ENCODE measurements around the gene EBLN2. TPM values are rescaled to one million over a fixed set of nuclear protein-coding genes. Genes with fewer than 3 reads are reported as not detected.
A peak's percentile ranks its signal among the peaks of the same experiment; 100 is the strongest.

Gene EBLN2
- 1.2 TPM for total RNA-seq
- long read RNA-seq: 0 reads

- ATAC-seq (ENCODE audit: poor library complexity): peak; percentile 92
- DNase-seq: no peak
- intact Hi-C loops (cut with DNase I): no loop called here
Observed at GRCh38 chr3:73061416-73061815, at the start of gene EBLN2. EBLN2 (plus strand) TSS chr3:73061659; CDS start chr3:73062082, 423 bp downstream.

GRCh38 chr3:73018298-73018697, 43.2 kb upstream of the EBLN2 start:
- ATAC-seq (ENCODE audit: poor library complexity): no peak
- no peak for DNase-seq
- intact Hi-C loops (cut with DNase I): no loop called here

DNA sequence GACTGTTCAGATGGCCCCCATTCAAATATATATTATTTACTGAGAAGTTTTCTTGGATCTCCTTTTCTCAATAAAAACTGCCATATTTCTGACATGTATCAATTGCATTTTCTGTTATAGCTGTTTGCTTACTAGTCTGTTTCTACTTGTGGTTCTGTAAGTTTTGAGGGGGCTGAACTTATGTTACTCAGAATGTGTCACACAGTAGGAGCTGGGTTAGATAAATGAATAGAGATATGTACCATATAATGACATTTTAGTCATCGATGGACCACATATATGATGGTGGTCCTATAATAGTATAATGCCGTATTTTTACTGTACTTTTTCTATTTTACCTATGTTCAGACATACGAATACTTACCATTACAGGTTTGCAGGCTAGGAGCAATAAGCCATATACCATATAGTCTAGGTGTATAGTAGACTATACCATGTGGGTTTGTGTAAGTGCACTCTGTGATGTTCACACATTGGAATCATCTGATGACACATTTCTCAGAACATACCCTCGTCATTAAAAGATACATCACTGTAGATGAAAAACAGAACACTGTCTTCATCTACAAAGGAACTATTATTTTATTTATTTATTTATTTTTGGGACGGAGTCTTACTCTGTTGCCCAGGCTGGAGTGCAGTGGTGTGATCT, 42.5 kb upstream of the EBLN2 start:
- ATAC-seq (ENCODE audit: poor library complexity) (no peak), DNase-seq (no peak)
- intact Hi-C loops (cut with DNase I): no loop called here

GRCh38 chr3:73021301-73021835, 40.1 kb upstream of the EBLN2 start:
- intact Hi-C loops (cut with DNase I): no loop called here
- no peak for ATAC-seq (ENCODE audit: poor library complexity)
- DNase-seq: no peak

DNA sequence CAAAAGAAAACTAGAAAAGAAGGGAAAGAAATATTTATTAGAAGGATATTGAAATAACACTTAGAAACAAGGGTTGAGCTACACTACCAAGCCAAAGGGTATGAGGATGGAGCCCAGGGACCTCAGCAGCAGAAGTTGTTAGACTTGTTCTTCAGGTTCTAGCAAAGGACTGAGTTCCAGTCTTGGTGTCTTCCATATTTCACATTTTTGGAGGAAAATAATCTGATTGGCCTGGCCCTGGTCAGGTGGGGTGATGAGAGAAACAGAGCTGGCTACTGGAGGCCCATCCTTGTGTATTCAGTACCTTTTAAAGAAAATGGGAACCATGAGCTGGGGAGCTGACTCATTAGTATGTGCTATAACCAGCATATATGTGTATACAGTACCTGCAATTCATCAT, 36.6 kb upstream of the EBLN2 start:
- DNase-seq: no peak
- no peak for ATAC-seq (ENCODE audit: poor library complexity)
- intact Hi-C loops (cut with DNase I): no loop called here

DNA sequence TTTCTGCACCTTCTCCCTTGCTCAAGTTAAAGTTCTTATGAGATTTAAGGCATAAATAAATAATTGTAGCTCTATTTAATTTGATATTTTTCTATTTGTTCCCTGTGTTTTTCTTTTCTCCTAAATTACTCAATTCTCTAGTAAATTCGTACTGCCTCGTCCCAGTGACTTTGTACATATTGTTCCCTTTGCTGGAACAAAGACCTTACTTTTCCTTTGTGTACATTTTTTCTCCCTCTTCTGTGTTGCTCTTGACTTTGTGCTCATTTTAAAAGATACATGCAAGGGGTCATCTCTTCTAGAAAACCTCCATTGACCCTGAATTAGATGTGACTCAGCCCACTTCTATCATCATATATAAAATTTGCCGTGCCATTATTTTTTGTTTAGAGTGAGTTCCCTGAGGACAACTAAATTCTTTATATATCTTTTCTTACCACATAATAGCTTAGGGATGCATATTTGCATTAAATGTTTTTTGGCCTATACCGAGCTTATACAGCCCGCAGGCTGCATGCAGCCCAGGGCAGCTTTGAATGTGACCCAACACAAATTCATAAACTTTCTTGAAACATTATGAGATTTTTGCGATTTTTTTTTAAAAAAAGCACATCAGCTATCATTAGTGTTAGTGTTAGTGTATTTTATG, 35.2 kb upstream of the EBLN2 start:
- DNase-seq (no peak), ATAC-seq (ENCODE audit: poor library complexity) (no peak)
- intact Hi-C loops (cut with DNase I): no loop called here

GRCh38 chr3:73026760-73027113, 34.7 kb upstream of the EBLN2 start:
- intact Hi-C loops (cut with DNase I): no loop called here
- ATAC-seq (ENCODE audit: poor library complexity) (no peak), DNase-seq (no peak)

GRCh38 chr3:73028803-73029202, 32.7 kb upstream of the EBLN2 start:
- no peak for ATAC-seq (ENCODE audit: poor library complexity)

DNA sequence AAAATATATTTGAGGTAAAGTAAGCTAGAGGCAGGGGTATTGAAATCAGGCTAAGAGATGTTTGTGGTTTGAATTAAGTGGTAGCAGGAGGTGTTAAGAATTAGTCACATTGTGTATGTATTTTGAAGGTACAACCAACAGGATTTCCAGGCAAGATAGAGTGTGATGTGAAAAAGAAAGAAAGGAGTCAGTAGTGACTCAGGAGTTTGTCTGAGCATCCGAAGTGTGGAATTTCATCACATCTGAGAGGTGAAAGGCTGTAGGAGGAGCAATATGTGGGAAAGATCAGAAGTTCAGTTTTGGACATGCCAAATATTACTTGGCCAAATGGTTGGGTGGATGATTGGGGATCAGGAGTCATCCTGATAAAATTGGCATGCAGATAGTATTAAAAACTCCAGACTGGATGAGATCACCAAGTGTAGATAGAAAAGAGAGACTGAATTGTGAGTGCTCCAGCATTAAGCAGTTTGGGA, 32.1 kb upstream of the EBLN2 start:
- no peak for DNase-seq
- intact Hi-C loops (cut with DNase I): no loop called here
- ATAC-seq (ENCODE audit: poor library complexity): peak; percentile 44

More at GRCh38 chr3:73028803-73029202, 32.7 kb upstream of the EBLN2 start:
- intact Hi-C loops (cut with DNase I): no loop called here
- no peak for DNase-seq

DNA sequence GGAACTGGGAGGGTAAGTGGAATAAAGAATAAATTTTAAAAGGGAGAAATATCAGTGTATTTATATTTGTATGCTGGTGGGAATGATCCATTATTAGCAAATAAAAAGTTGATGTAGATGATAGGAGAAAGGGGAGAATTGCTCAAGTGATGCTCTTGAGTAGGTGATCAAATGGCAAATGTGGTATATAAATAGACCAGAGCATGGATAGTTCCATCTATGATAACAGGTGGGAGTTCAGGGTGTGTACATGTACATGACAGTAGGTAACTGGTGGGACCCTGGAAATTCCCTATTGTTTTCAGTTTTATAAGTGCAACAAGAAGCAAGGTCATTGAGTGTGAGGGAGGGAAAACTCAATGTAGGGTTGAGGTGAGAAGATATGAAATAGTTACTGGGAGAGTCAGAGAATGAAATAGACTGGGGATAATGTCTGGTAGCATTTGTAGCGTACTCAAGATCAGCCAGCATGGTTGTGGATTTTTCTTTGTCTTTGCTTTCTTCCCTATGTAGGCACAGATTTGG, 31.3 kb upstream of the EBLN2 start:
- no peak for DNase-seq
- ATAC-seq (ENCODE audit: poor library complexity): no peak
- intact Hi-C loops (cut with DNase I): no loop called here

DNA sequence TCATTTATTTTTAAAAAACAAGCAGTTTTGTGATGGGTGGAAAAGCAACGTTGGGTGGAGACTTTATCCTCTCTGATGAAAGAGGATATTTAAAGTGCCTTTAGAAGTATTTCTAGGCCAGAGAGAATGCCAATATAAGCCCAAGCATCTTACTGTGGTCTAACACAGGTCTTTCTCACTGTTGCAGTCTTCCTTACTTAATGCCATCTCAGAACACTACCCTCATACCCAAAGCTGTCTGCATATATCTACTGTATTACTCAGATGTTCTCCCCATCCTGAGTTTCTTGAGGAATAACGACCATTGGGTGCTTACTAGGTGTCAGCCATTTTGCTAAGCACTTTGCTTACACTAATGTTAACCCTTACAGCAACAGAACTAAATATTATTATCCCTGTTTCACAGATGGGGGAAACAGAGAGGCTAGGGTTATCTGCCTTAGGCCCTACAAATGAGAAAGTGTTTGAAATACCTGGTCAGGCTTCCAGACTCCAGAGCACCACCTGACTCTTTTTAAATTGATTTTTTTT, 29.8 kb upstream of the EBLN2 start:
- ATAC-seq (ENCODE audit: poor library complexity): no peak
- no peak for DNase-seq
- intact Hi-C loops (cut with DNase I): no loop called here

DNA sequence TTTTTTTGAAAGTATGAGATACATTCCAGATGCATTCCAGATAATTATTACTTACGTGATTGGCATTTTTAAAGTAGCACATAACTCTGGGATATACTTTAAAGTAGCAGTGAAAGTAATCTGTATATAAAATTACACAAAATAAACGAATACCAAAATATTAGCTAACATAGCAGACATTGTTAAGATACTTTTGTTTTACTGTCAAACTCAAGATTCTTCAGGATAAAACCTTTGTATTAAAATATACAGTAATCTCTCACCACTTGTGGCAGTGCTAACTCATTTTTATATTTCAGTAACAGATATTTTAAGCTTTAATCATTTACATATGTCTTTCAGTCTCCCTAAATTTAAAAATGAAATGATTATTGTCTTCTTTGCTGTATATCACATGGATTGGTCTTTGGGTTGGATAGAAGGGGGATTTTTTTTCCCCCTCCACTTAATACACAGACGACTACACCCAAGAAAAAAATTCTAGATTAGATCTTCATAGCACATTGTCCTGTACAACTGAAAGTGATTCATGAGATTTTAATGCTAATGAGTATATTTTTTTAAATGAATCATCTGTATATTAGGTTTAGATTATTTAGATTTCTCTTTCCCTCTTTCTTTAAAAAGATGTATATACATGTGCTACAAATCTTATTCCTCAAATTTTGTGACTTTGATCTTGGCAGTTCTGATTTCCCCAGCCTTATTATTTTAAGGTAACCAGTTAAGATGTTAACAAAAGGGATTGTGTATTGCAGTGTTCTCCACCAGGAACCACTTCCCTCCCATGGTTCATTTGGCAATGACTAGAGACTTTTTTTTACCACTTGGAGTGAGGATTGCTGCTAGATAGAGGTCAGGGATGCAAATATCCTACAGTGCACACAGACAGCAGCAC, 24.5 kb upstream of the EBLN2 start:
- intact Hi-C loops (cut with DNase I): loop anchor here (5.0 kb wide), 1 partner anchor 35 kb away; no protein-coding TSS in a partner anchor
- no peak for DNase-seq
- ATAC-seq (ENCODE audit: poor library complexity): peak; percentile 49

DNA sequence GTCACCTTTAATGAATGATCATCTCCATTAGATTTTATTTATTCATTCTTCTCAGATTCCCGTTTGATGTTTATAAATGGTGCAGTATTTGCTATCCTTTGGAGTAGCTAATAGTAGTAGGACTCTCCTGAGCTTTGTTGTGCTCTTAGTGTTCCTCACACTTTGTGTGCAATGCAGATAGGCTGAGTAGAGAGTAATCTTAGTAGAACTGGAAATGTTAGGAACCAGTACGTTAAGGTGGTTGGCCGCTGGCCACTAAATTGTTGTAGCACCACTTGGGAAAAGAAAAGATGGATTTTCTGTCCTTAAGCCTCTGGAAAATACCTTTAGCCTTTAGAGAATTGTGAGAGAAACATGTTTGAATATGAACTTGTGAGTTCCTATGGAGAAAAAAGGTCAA, 19.9 kb upstream of the EBLN2 start:
- peak; percentile 29 for ATAC-seq (ENCODE audit: poor library complexity)
- intact Hi-C loops (cut with DNase I): no loop called here
- DNase-seq: no peak

DNA sequence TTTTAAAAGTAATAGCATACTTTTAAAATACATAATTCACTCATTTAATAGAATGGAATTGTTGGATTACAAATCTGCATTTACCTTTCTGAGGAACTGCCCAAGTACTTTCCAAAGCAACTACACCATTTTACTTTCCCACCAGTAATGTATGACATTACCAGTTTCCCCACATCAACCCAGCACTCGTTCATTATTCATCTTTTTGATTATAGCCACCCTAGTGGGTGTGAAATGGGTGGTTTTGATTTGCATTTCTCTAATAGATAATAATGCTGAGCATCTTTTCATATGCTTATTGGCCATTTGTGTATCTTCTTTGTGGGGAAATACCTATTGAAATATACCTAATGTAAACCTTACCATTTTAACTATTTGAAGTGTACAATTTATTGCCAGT, 18.0 kb upstream of the EBLN2 start:
- ATAC-seq (ENCODE audit: poor library complexity): no peak
- DNase-seq: no peak
- intact Hi-C loops (cut with DNase I): no loop called here

DNA sequence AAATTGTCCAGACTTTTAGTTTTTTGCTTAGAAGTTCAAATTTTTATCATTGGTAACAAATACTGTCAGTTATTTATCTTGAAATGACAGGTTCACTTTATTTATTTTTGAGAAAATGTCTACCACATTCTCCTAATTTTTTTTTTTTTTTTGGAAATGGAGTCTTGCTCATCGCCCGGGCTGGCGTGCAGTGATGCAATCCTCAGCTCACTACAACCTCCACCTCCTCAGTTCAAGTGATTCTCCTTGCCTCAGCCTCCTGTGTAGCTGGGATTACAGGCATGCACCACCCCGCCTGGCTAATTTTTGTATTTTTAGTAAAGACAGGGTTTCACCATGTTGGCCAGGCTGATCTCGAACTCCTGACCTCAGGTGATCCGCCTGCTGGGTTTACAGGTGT, 16.1 kb upstream of the EBLN2 start:
- ATAC-seq (ENCODE audit: poor library complexity) (no peak), DNase-seq (no peak)
- intact Hi-C loops (cut with DNase I): no loop called here

GRCh38 chr3:73046195-73046594, 15.3 kb upstream of the EBLN2 start:
- DNase-seq: no peak
- intact Hi-C loops (cut with DNase I): no loop called here
- no peak for ATAC-seq (ENCODE audit: poor library complexity)

- DNase-seq: no peak
- intact Hi-C loops (cut with DNase I): no loop called here
- ATAC-seq (ENCODE audit: poor library complexity): no peak
Observed at GRCh38 chr3:73049319-73049718, 12.1 kb upstream of the EBLN2 start.

GRCh38 chr3:73052857-73053256, 8.6 kb upstream of the EBLN2 start:
- intact Hi-C loops (cut with DNase I): no loop called here
- no peak for ATAC-seq (ENCODE audit: poor library complexity)
- DNase-seq: no peak

DNA sequence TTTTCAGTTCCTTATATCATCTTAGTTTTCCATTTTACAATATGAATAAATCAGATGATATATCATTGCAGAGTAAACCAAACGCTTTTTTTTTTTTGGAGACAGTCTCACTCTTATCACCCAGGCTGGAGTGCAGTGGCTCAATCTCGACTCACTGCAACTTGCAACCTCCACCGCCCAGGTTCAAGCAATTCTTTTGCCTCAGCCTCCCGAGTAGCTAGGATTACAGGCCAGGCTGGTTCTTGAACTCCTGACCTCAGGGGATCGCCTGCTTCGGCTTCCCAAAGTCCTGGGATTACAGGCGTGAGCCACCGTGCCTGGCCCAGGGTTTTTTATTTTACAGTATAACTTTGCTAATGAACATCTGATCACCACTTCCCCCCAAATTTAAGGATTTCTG, 5.9 kb upstream of the EBLN2 start:
- DNase-seq: no peak
- ATAC-seq (ENCODE audit: poor library complexity): peak; percentile 34
- intact Hi-C loops (cut with DNase I): no loop called here

All from Right ventricle myocardium superior (tissue), 1 donor.